ENCODE results near the gene SYT11.

SYT11 gene

GRCh38 chr1:155913969-155914757 is 54.8 kb downstream of the SYT11 start:
- no peaks in the 10 kb centered on the region for H3K9me2 ChIP-seq (replicated peaks; ENCODE audit: low read depth, low read length)
- peaks cover 60% of the 10 kb centered on the region for H3K36me3 ChIP-seq (ENCODE audit: insufficient read depth, low read length)

GRCh38 chr1:155918660-155919059 is 59.3 kb downstream of the SYT11 start:
- peaks cover 88% of the 10 kb centered on the region for H3K36me3 ChIP-seq (ENCODE audit: insufficient read depth, low read length)
- TF ChIP-seq EZH2phosphoT487 (IDR thresholded peaks at IDR 0.05; ENCODE audit: borderline replicate concordance) (no peak), CTCF (conservative IDR thresholded peaks at IDR 0.05; ENCODE audit: low read length) (no peak)
- H3K9me3 ChIP-seq (ENCODE audit: insufficient read depth, low read depth, low read length): no peaks in the 10 kb centered on the region
- no peak overlapping the region for H3K4me2 ChIP-seq (ENCODE audit: low read depth, low read length, poor library complexity, severe bottlenecking)
- H2AFZ ChIP-seq (ENCODE audit: low read length): no peak overlapping the region
- no peaks in the 10 kb centered on the region for H3K27me3 ChIP-seq (ENCODE audit: insufficient read depth, low read length, poor library complexity, severe bottlenecking)
- H3K79me2 ChIP-seq (ENCODE audit: insufficient read depth, low read length): peaks cover 22% of the 10 kb centered on the region
- H3K9ac ChIP-seq (ENCODE audit: low read depth, low read length, poor library complexity, severe bottlenecking): no peak overlapping the region
- H3K9me2 ChIP-seq (replicated peaks; ENCODE audit: low read depth, low read length): no peaks in the 10 kb centered on the region
- H3F3A ChIP-seq (ENCODE audit: low read depth): peaks cover 3% of the 10 kb centered on the region; the same call in 1 of the 2 replicates
- H3K4me1 ChIP-seq (ENCODE audit: insufficient read depth, low read length, poor library complexity, severe bottlenecking): no peaks in the 10 kb centered on the region
- H3K4me3 ChIP-seq (ENCODE audit: low read length, poor library complexity, severe bottlenecking): no peak overlapping the region
- peaks cover 19% of the 10 kb centered on the region for H4K20me1 ChIP-seq (ENCODE audit: insufficient read depth, low read length, poor library complexity, severe bottlenecking)

More at GRCh38 chr1:155913969-155914757, 54.8 kb downstream of the SYT11 start:
- Histone ChIP-seq H3K9ac (ENCODE audit: low read depth, low read length, poor library complexity, severe bottlenecking) (no peak overlapping the region), H2AFZ (ENCODE audit: low read length) (no peak overlapping the region), H3K4me3 (ENCODE audit: low read length, poor library complexity, severe bottlenecking) (no peak overlapping the region), H3K4me1 (ENCODE audit: insufficient read depth, low read length, poor library complexity, severe bottlenecking) (peaks cover 9% of the 10 kb centered on the region), H3K9me3 (ENCODE audit: insufficient read depth, low read depth, low read length) (no peaks in the 10 kb centered on the region), H4K20me1 (ENCODE audit: insufficient read depth, low read length, poor library complexity, severe bottlenecking) (no peaks in the 10 kb centered on the region), H3K27me3 (ENCODE audit: insufficient read depth, low read length, poor library complexity, severe bottlenecking) (no peaks in the 10 kb centered on the region), H3K4me2 (ENCODE audit: low read depth, low read length, poor library complexity, severe bottlenecking) (no peak overlapping the region), H3K79me2 (ENCODE audit: insufficient read depth, low read length) (peaks cover 21% of the 10 kb centered on the region), H3F3A (ENCODE audit: low read depth) (peaks cover 21% of the 10 kb centered on the region; the same call in 1 of the 2 replicates)
- TF ChIP-seq EZH2phosphoT487 (IDR thresholded peaks at IDR 0.05; ENCODE audit: borderline replicate concordance) (no peak), CTCF (conservative IDR thresholded peaks at IDR 0.05; ENCODE audit: low read length) (no peak)

GRCh38 chr1:155919801-155920200 is 60.4 kb downstream of the SYT11 start:
- no peaks in the 10 kb centered on the region for H3K27me3 ChIP-seq (ENCODE audit: insufficient read depth, low read length, poor library complexity, severe bottlenecking)
- TF ChIP-seq EZH2phosphoT487 (IDR thresholded peaks at IDR 0.05; ENCODE audit: borderline replicate concordance) (no peak), CTCF (conservative IDR thresholded peaks at IDR 0.05; ENCODE audit: low read length) (no peak)
- H2AFZ ChIP-seq (ENCODE audit: low read length): no peak overlapping the region
- peaks cover 87% of the 10 kb centered on the region for H3K36me3 ChIP-seq (ENCODE audit: insufficient read depth, low read length)
- no peak overlapping the region for H3K4me2 ChIP-seq (ENCODE audit: low read depth, low read length, poor library complexity, severe bottlenecking)
- H3K9ac ChIP-seq (ENCODE audit: low read depth, low read length, poor library complexity, severe bottlenecking): no peak overlapping the region
- H3F3A ChIP-seq (ENCODE audit: low read depth): 0 out of 2 replicates have a peak, but pooled peaks cover 3% of the 10 kb centered on the region
- H3K9me2 ChIP-seq (replicated peaks; ENCODE audit: low read depth, low read length): no peaks in the 10 kb centered on the region
- no peaks in the 10 kb centered on the region for H3K4me1 ChIP-seq (ENCODE audit: insufficient read depth, low read length, poor library complexity, severe bottlenecking)
- H3K9me3 ChIP-seq (ENCODE audit: insufficient read depth, low read depth, low read length): no peaks in the 10 kb centered on the region
- peaks cover 22% of the 10 kb centered on the region for H4K20me1 ChIP-seq (ENCODE audit: insufficient read depth, low read length, poor library complexity, severe bottlenecking)
- no peak overlapping the region for H3K4me3 ChIP-seq (ENCODE audit: low read length, poor library complexity, severe bottlenecking)
- H3K79me2 ChIP-seq (ENCODE audit: insufficient read depth, low read length): peaks cover 22% of the 10 kb centered on the region
